Activated T-helper 2 cell treated with anti-CD3 and anti-CD28 coated beads, Interferon-gamma antibody, Interleukin-2, Interleukin-4, amounts not matched to agents 10 μg/mL and 5 μg/mL and 100 μg/mL, durations not matched to agents 14 hours and 24 hours and 36 hours (primary cell): ENCODE data around the gene CCDC12. TPM values are rescaled to one million over a fixed set of nuclear protein-coding genes. Genes with fewer than 3 reads are reported as not detected.
"Not testable (repeated sequence)": the region's sequence is repeated elsewhere in the genome, so short reads cannot be mapped to it uniquely, and the experiment has no call there.

Experiments
- DNase-seq: peaks from one replicate; pipeline ENCODE4 v3.0.0; 2021; ENCODE audit warnings: low spot score
- H3K27ac Mint-ChIP-seq: one replicate; pipeline ENCODE4 v1.8.0; 2021; ENCODE audit warnings: mixed read lengths
- H3K27me3 Mint-ChIP-seq: one replicate; pipeline ENCODE4 v1.8.0; 2021; ENCODE audit warnings: low read depth, mixed read lengths
- H3K36me3 Mint-ChIP-seq: one replicate; pipeline ENCODE4 v1.8.0; 2021; ENCODE audit warnings: low read depth, mixed read lengths
- H3K4me1 Mint-ChIP-seq: one replicate; pipeline ENCODE4 v1.8.0; 2021; ENCODE audit warnings: low read depth, mixed read lengths
- H3K4me3 Mint-ChIP-seq: one replicate; pipeline ENCODE4 v1.8.0; 2021; ENCODE audit warnings: low read depth, mild to moderate bottlenecking, moderate library complexity, mixed read lengths
- H3K9me3 Mint-ChIP-seq: one replicate; pipeline ENCODE4 v1.8.0; 2021; ENCODE audit warnings: mixed read lengths
- intact Hi-C: fragments of 100-400 bp; cut with micrococcal nuclease; formaldehyde crosslinking; loops from one replicate; pipeline ENCODE4 v1.15.1; 2023
- total RNA-seq: library from RNA; stranded (reverse); gene quantifications from 2 replicates; pipeline ENCODE4 v1.2.3, GENCODE V29; 2022

Gene CCDC12
- total RNA-seq, 1 donor from 2014 or later: 65.3 TPM

DNA sequence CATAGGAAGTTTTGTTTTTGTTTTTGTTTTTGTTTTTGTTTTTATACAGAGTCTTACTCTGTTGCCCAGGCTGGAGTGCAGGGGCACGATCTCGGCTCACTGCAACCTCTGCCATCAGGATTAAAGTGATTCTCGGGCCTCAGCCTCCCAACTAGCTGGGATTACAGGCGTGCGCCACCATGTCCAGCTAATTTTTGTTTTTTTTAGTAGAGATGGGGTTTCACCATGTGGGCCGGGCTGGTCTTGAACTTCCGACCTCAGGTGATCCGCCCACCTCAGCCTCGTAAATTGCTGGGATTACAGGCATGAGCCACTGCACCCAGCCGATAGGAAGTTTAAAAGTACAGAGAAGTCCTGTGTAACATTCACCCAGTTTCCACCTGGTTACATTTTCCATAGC, 65.6 kb downstream of the CCDC12 start:
- H3K4me1 Mint-ChIP-seq: peaks cover 22% of the 10 kb centered on the region
- H3K27ac Mint-ChIP-seq, H3K36me3 Mint-ChIP-seq, H3K27me3 Mint-ChIP-seq, DNase-seq, intact Hi-C loops, H3K9me3 Mint-ChIP-seq, H3K4me3 Mint-ChIP-seq: not testable (repeated sequence)

GRCh38 chr3:46910166-46910760, 66.3 kb downstream of the CCDC12 start:
- H3K4me3 Mint-ChIP-seq: no peak overlapping the region
- DNase-seq: no peak
- intact Hi-C loops: no loop called here
- H3K4me1 Mint-ChIP-seq: peaks cover 17% of the 10 kb centered on the region
- no peaks in the 10 kb centered on the region for H3K9me3 Mint-ChIP-seq
- no peaks in the 10 kb centered on the region for H3K27me3 Mint-ChIP-seq
- peaks cover 2% of the 10 kb centered on the region for H3K36me3 Mint-ChIP-seq
- H3K27ac Mint-ChIP-seq: no peak overlapping the region

- no peak overlapping the region for H3K4me3 Mint-ChIP-seq
These were observed 66.9 kb downstream of the CCDC12 start for GRCh38 chr3:46909535-46910161.

DNA sequence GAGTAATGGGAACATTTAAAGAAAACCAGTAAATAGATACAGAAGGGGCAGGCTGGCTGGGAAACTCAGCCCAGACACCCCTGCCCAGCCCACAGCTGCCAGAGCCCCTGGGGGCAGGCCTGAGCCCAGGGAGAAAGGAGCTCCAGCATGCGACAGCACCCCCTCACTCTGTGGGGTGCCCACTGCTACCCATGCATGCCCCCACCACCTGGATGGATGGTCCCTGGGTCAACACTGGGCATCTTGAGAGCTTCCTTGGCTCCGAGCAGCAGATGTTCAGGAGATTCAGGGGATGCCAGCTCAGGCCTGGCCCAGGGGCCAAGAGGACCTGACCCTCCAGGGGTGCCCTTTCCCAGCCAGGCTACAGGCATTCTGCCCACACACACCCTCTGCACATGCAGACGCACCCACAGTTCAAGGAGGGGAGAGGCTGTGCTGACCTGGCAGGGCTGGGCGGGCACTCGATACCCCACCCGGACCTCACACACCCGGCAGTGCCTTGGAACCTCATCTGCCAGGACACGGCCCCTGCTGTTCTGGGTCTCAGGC, 67.5 kb downstream of the CCDC12 start:
- peaks cover 13% of the 10 kb centered on the region for H3K4me1 Mint-ChIP-seq
- H3K27ac Mint-ChIP-seq: no peak overlapping the region
- no peak for DNase-seq
- no peaks in the 10 kb centered on the region for H3K27me3 Mint-ChIP-seq
- H3K9me3 Mint-ChIP-seq: no peaks in the 10 kb centered on the region
- H3K36me3 Mint-ChIP-seq: no peaks in the 10 kb centered on the region
- intact Hi-C loops: loop anchor here (1.0 to 5.0 kb wide), 2 partner anchors 42 to 204 kb away; no protein-coding TSS in a partner anchor
- no peak overlapping the region for H3K4me3 Mint-ChIP-seq

More at GRCh38 chr3:46909535-46910161, 66.9 kb downstream of the CCDC12 start:
- intact Hi-C loops: loop anchor here (1.0 to 5.0 kb wide), 2 partner anchors 42 to 204 kb away; no protein-coding TSS in a partner anchor
- no peak overlapping the region for H3K27ac Mint-ChIP-seq
- H3K36me3 Mint-ChIP-seq: no peaks in the 10 kb centered on the region
- no peaks in the 10 kb centered on the region for H3K27me3 Mint-ChIP-seq
- peaks cover 15% of the 10 kb centered on the region for H3K4me1 Mint-ChIP-seq
- no peaks in the 10 kb centered on the region for H3K9me3 Mint-ChIP-seq
- DNase-seq: peak; percentile 66

GRCh38 chr3:46908294-46908985, 68.1 kb downstream of the CCDC12 start:
- H3K4me1 Mint-ChIP-seq: peaks cover 8% of the 10 kb centered on the region
- H3K27ac Mint-ChIP-seq: no peak overlapping the region
- intact Hi-C loops: loop anchor here (5.0 kb wide), 1 partner anchor 41 kb away; no protein-coding TSS in a partner anchor
- H3K27me3 Mint-ChIP-seq: no peaks in the 10 kb centered on the region
- H3K4me3 Mint-ChIP-seq: no peak overlapping the region
- no peak for DNase-seq
- H3K9me3 Mint-ChIP-seq: no peaks in the 10 kb centered on the region
- H3K36me3 Mint-ChIP-seq: no peaks in the 10 kb centered on the region

DNA sequence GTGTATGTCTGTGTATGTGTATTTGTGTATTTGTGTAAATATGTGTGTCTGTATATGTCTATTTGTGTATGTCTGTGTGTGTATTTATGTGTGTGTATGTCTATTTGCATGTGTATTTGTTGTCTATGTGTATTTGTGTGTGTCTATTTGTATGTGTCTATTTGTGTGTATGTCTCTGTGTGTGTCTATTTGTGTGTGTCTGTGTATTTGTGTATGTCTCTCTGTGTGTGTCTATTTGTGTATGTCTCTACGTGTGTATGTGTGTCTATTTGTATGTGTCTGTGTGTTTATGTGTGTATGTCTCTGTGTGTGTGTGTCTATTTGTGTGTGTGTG, 68.6 kb downstream of the CCDC12 start:
- no peak overlapping the region for H3K4me3 Mint-ChIP-seq
- no peaks in the 10 kb centered on the region for H3K27me3 Mint-ChIP-seq
- intact Hi-C loops: loop anchor here (5.0 kb wide), 1 partner anchor 41 kb away; no protein-coding TSS in a partner anchor
- no peaks in the 10 kb centered on the region for H3K9me3 Mint-ChIP-seq
- H3K27ac Mint-ChIP-seq: no peak overlapping the region
- DNase-seq: no peak
- H3K36me3 Mint-ChIP-seq: no peaks in the 10 kb centered on the region
- peaks cover 4% of the 10 kb centered on the region for H3K4me1 Mint-ChIP-seq

DNA sequence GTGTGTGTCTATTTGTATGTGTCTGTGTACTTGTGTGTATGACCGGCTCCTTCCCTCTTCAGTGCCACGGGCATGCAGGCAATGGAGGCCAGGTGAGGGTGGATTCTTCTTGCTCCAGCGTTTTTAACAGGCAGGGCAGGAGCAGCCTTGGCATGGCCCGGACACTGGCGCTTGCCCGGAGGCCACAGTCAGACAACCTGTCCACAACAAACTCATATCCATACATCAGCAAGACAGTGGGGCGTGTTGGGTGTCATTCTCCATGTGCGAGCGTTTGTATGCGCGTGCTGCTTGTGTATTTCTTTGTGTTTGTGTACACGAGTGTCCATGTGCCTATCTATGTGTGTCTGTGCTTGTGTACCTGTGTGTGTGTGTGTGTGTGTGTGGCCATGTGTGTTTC, 69.3 kb downstream of the CCDC12 start:
- Mint-ChIP-seq H3K36me3 (no peaks in the 10 kb centered on the region), H3K9me3 (no peaks in the 10 kb centered on the region), H3K4me1 (peaks cover 2% of the 10 kb centered on the region), H3K4me3 (no peak overlapping the region), H3K27ac (no peak overlapping the region), H3K27me3 (no peaks in the 10 kb centered on the region)
- no peak for DNase-seq
- intact Hi-C loops: loop anchor here (5.0 kb wide), 1 partner anchor 40 kb away; no protein-coding TSS in a partner anchor

- Mint-ChIP-seq H3K4me1 (peaks cover 2% of the 10 kb centered on the region), H3K4me3 (no peak overlapping the region), H3K27me3 (no peaks in the 10 kb centered on the region), H3K27ac (no peak overlapping the region), H3K9me3 (no peaks in the 10 kb centered on the region), H3K36me3 (no peaks in the 10 kb centered on the region)
- no peak for DNase-seq
- intact Hi-C loops: loop anchor here (5.0 kb wide), 1 partner anchor 39 kb away; no protein-coding TSS in a partner anchor
These were observed 70.0 kb downstream of the CCDC12 start for GRCh38 chr3:46906471-46907058.

GRCh38 chr3:46905661-46906451, 70.7 kb downstream of the CCDC12 start:
- intact Hi-C loops: loop anchor here (5.0 kb wide), 1 partner anchor 39 kb away; no protein-coding TSS in a partner anchor
- Mint-ChIP-seq H3K4me1 (peaks cover 2% of the 10 kb centered on the region), H3K4me3 (no peak overlapping the region), H3K9me3 (no peaks in the 10 kb centered on the region), H3K27ac (no peak overlapping the region), H3K36me3 (no peaks in the 10 kb centered on the region), H3K27me3 (no peaks in the 10 kb centered on the region)
- no peak for DNase-seq

GRCh38 chr3:46905213-46905560, 71.4 kb downstream of the CCDC12 start:
- Mint-ChIP-seq H3K27ac (no peak overlapping the region), H3K9me3 (no peaks in the 10 kb centered on the region), H3K27me3 (no peaks in the 10 kb centered on the region), H3K4me3 (no peak overlapping the region), H3K36me3 (no peaks in the 10 kb centered on the region), H3K4me1 (peaks cover 2% of the 10 kb centered on the region)
- intact Hi-C loops: loop anchor here (5.0 kb wide), 1 partner anchor 38 kb away; no protein-coding TSS in a partner anchor
- no peak for DNase-seq

- DNase-seq: no peak
- intact Hi-C loops: loop anchor here (5.0 kb wide), 1 partner anchor 37 kb away; no protein-coding TSS in a partner anchor
- no peaks in the 10 kb centered on the region for H3K36me3 Mint-ChIP-seq
- no peak overlapping the region for H3K4me3 Mint-ChIP-seq
- H3K27me3 Mint-ChIP-seq: no peaks in the 10 kb centered on the region
- H3K4me1 Mint-ChIP-seq: peaks cover 2% of the 10 kb centered on the region
- no peak overlapping the region for H3K27ac Mint-ChIP-seq
- H3K9me3 Mint-ChIP-seq: no peaks in the 10 kb centered on the region
These were observed 72.0 kb downstream of the CCDC12 start for GRCh38 chr3:46904303-46905212.
